PFSK-1 (cell line): ENCODE data around the gene CBR1.

Experiments
- POLR2AphosphoS5 ChIP-seq: IDR thresholded peaks from 2 replicates; pipeline ENCODE4 v1.6.1; 2012; ENCODE audit warnings: low read depth, mild to moderate bottlenecking, control low read depth, low read length, moderate library complexity
- TAF1 ChIP-seq: IDR thresholded peaks from 2 replicates; pipeline ENCODE4 v1.6.1; 2012; ENCODE audit warnings: low read length, control low read depth, borderline replicate concordance; ENCODE audit not compliant: insufficient read depth
- TF ChIP-seq, protein P1 (sequence below), 2 experiments: IDR thresholded peaks; 2 replicates each; pipeline versions ENCODE4 v1.6.1 to v1.8.0; 2011 to 2012; ENCODE audit warnings: low read depth in 2 of 2, low read length in 2 of 2, control low read depth in 1 of 2, inconsistent platforms in 1 of 2, mild to moderate bottlenecking in 1 of 2, moderate library complexity in 1 of 2; ENCODE audit not compliant: insufficient read depth in 1 of 2

DNA sequence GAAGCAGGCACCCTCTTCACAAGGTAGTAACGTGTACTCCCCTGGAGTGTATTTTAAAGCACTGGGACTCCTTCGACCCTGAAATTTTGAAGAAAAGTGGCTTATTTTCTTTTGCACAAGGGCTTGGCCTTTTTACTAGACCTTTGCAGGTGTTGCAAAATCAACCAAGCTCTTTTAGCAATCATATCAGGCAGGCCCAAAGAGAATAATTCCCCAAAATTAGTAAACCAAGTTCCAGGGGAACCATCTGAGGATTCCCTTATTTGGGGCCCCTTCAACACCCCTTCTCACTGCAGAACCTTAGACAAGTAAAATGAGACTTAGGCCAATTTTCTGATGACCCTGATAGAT is 28.3 kb downstream of the CBR1 start:
- no peak for TF ChIP-seq TAF1
- TF ChIP-seq, protein P1, sequence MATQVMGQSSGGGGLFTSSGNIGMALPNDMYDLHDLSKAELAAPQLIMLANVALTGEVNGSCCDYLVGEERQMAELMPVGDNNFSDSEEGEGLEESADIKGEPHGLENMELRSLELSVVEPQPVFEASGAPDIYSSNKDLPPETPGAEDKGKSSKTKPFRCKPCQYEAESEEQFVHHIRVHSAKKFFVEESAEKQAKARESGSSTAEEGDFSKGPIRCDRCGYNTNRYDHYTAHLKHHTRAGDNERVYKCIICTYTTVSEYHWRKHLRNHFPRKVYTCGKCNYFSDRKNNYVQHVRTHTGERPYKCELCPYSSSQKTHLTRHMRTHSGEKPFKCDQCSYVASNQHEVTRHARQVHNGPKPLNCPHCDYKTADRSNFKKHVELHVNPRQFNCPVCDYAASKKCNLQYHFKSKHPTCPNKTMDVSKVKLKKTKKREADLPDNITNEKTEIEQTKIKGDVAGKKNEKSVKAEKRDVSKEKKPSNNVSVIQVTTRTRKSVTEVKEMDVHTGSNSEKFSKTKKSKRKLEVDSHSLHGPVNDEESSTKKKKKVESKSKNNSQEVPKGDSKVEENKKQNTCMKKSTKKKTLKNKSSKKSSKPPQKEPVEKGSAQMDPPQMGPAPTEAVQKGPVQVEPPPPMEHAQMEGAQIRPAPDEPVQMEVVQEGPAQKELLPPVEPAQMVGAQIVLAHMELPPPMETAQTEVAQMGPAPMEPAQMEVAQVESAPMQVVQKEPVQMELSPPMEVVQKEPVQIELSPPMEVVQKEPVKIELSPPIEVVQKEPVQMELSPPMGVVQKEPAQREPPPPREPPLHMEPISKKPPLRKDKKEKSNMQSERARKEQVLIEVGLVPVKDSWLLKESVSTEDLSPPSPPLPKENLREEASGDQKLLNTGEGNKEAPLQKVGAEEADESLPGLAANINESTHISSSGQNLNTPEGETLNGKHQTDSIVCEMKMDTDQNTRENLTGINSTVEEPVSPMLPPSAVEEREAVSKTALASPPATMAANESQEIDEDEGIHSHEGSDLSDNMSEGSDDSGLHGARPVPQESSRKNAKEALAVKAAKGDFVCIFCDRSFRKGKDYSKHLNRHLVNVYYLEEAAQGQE (IDR thresholded peaks at IDR 0.05; ENCODE audit: insufficient read depth in 1 of 2, low read depth in 2 of 2, low read length in 2 of 2) = no peak
- no peak for TF ChIP-seq POLR2AphosphoS5
